IgD-negative memory B cell (primary cell): ENCODE results near the gene STOML3. TPM values are rescaled to one million over a fixed set of nuclear protein-coding genes. Genes with fewer than 3 reads are reported as not detected.
"Not testable (repeated sequence)": the region's sequence is repeated elsewhere in the genome, so short reads cannot be mapped to it uniquely, and the experiment has no call there.

ENCODE experiments used
- H3K27ac Mint-ChIP-seq, 3 donors: one replicate each; pipeline ENCODE4 v1.8.0; 2020 to 2022; ENCODE audit warnings: mild to moderate bottlenecking in 3 of 3, mixed read lengths in 3 of 3, moderate library complexity in 1 of 3
- H3K27me3 Mint-ChIP-seq: one replicate; pipeline ENCODE4 v1.8.0; 2021; ENCODE audit warnings: mixed read lengths
- H3K36me3 Mint-ChIP-seq: one replicate; pipeline ENCODE4 v1.8.0; 2020; ENCODE audit warnings: mild to moderate bottlenecking, mixed read lengths
- H3K4me1 Mint-ChIP-seq, 3 donors: one replicate each; pipeline ENCODE4 v1.8.0; 2020 to 2022; ENCODE audit warnings: mixed read lengths in 3 of 3, mild to moderate bottlenecking in 1 of 3
- H3K4me3 Mint-ChIP-seq, 4 donors: one replicate each; pipeline ENCODE4 v1.8.0; 2020 to 2022; ENCODE audit warnings: mild to moderate bottlenecking in 4 of 4, mixed read lengths in 4 of 4, moderate library complexity in 3 of 4
- H3K9me3 Mint-ChIP-seq, 3 donors: one replicate each; pipeline ENCODE4 v1.8.0; 2020 to 2021; ENCODE audit warnings: mixed read lengths in 3 of 3, mild to moderate bottlenecking in 1 of 3
- polyA plus RNA-seq: library from polyadenylated mRNA; unstranded; fragments of 300-500 nt; fragmentation: Illumina TruSeq; gene quantifications from one replicate; pipeline ENCODE4 v1.2.3, GENCODE V29; 2021

Gene STOML3
- polyA plus RNA-seq, 1 donor from 2014 or later, result not detected

DNA sequence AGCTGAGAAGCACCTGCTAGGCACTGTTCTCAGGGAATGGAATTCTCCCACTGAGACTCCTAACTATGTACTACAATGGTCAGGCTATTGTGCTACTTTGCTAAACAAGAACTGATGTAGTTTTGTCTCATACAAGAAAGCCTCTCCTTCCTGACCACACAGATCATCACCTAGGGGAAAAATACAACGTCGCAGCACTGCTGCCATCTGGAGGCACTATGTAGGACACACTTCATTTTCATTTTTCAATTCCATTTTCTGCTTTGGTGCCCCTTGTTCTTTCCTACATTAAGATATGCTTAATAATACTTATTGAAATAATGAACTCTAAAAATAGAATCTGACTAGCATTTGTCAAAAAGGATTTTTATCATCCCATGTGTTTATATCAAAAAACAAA, 26.2 kb upstream of the STOML3 start:
- H3K27ac Mint-ChIP-seq, result no peak overlapping the region
- no peak overlapping the region for H3K4me3 Mint-ChIP-seq
- peaks cover 0 to 5% (median 0%) of the 10 kb centered on the region in 3 donors for H3K4me1 Mint-ChIP-seq
- H3K36me3 Mint-ChIP-seq, result peaks cover 25% of the 10 kb centered on the region
- no peaks in the 10 kb centered on the region for H3K9me3 Mint-ChIP-seq
- no peaks in the 10 kb centered on the region for H3K27me3 Mint-ChIP-seq

DNA sequence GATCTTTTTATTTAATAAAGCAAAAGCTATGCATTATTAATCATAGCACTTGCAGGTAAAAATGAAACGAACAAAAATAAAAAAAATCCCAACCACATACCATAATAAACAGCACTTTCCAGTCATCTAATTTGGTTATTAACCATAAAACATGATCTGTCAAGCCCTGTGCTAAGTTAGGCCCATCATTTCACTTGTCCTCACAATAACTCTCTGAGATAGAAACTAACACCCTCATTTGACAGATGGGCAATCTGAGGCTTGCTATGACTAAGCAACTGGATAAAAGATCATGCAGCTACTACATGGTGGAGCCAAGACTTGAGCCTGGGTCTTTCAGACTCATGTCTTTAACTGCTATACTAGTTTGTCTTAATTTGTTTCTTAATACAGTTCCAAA, 25.5 kb upstream of the STOML3 start:
- H3K9me3 Mint-ChIP-seq, result no peaks in the 10 kb centered on the region
- peaks cover 0 to 5% (median 0%) of the 10 kb centered on the region in 3 donors for H3K4me1 Mint-ChIP-seq
- H3K4me3 Mint-ChIP-seq, result no peak overlapping the region
- no peaks in the 10 kb centered on the region for H3K27me3 Mint-ChIP-seq
- H3K27ac Mint-ChIP-seq, result no peak overlapping the region
- peaks cover 21% of the 10 kb centered on the region for H3K36me3 Mint-ChIP-seq

DNA sequence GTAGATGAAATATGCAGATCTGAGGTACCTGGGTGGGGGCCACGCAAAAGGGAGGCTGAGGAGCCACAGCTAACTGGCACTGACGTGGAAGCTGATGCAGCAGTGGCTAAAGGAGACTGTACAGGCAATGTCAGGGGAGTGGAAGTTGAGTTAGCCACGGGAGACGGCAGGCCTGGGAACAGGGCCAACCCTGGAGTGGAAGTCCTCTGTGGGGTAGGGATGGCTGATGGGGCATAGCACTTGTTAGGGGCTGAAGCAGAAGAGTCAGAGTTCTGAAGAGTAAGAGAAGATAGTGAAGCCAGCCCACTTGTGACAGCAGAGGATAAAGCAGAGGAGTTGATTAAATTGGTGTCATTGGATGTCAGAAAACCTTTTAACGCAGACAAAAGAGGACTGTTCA, 22.8 kb upstream of the STOML3 start:
- Mint-ChIP-seq H3K27me3 (no peaks in the 10 kb centered on the region), H3K27ac (no peak overlapping the region), H3K4me3 (no peak overlapping the region), H3K9me3 (peaks cover 0 to 1% (median 0%) of the 10 kb centered on the region in 3 donors), H3K36me3 (peaks cover 21% of the 10 kb centered on the region), H3K4me1 (peaks cover 0 to 3% (median 0%) of the 10 kb centered on the region in 3 donors)

DNA sequence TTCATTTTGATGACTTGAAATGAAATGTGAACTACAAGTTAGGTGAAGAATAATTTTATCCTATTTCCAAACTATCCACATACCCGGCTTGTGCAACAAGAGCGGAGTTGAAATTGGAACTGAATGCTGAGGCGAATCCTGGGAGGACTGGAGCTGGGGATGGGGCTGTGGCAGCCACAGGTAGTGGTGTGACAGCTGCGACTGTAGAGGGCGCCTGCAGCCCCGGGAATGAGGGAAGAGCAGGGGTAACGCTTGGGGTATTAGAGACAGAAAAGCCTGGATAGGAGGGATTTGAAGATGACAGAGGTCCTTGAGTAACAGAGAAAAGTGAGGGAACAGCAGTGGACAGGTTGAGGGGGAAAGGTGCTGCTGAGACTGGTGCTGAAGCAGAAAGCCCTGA, 22.0 kb upstream of the STOML3 start:
- Mint-ChIP-seq H3K9me3 (peaks cover 0 to 2% (median 0%) of the 10 kb centered on the region in 3 donors), H3K27ac (no peak overlapping the region), H3K4me1 (peaks cover 0 to 3% (median 0%) of the 10 kb centered on the region in 3 donors), H3K4me3 (no peak overlapping the region), H3K36me3 (peaks cover 21% of the 10 kb centered on the region), H3K27me3 (no peaks in the 10 kb centered on the region)

DNA sequence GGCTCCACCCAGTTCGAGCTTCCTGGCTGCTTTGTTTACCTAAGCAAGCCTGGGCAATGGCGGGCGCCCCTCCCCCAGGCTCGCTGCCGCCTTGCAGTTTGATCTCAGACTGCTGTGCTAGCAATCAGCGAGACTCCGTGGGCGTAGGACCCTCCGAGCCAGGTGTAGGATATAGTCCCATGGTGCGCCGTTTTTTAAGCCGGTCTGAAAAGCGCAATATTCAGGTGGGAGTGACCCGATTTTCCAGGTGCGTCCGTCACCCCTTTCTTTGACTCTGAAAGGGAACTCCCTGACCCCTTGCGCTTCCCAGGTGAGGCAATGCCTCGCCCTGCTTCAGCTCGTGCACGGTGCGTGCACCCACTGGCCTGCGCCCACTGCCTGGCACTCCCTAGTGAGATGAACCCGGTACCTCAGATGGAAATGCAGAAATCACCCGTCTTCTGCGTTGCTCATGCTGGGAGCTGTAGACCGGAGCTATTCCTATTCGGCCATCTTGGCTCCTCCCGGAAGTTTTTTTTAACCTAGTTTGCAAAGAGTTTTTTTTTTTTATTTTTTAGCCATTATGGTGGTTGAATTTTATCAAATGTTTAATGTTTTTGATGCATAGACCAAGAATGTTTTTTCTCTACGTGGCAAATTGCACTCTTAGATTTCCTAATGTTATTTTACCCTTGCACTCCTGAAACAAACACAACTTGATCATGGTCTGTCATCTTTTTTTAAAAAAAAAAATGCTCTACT, 15.9 kb upstream of the STOML3 start:
- not testable (repeated sequence) for H3K27me3 Mint-ChIP-seq, H3K4me1 Mint-ChIP-seq, H3K27ac Mint-ChIP-seq, H3K4me3 Mint-ChIP-seq, H3K36me3 Mint-ChIP-seq, H3K9me3 Mint-ChIP-seq

DNA sequence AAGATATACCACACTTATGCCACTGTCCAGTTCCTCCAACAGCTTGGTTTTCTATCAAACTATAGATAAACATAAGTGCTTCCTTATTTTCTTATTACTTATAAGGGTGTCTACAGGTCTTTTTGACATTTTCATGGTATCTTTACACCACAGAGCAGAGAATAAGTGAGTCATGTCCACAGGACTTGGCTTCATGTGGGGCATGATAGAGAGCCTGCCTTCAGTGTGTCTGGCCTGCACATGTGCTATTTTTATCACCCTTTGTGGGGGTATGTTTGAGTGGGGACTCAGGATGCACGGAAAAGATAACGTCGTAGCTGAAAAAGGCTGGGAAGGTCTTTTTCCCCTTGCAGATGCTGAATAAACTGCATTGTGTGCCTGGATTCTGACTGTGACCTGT, 8.1 kb upstream of the STOML3 start:
- no peaks in the 10 kb centered on the region for H3K36me3 Mint-ChIP-seq
- no peaks in the 10 kb centered on the region for H3K27me3 Mint-ChIP-seq
- H3K9me3 Mint-ChIP-seq, result peaks cover 0 to 2% (median 0%) of the 10 kb centered on the region in 3 donors
- H3K27ac Mint-ChIP-seq, result no peak overlapping the region
- no peaks in the 10 kb centered on the region for H3K4me1 Mint-ChIP-seq
- no peak overlapping the region for H3K4me3 Mint-ChIP-seq

DNA sequence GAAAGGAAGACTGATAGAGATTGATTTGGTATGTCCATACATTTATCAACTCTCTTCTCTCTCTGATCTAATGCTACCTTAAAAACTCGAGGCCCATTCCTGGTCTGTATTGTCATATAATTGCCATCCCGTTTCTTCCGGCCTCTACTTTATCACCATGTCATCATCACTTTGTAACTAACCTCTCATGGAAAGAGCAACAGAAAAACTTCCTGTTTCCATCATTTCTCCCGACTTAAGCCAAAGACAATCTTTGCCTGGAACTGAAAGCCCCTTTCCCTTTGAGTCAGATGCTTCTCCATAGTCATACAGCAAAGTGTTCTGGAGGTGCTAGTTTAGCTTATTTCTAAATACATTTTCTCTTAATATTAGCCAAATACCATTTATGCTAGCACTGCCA, 2.8 kb upstream of the STOML3 start:
- H3K4me3 Mint-ChIP-seq, result no peak overlapping the region
- no peaks in the 10 kb centered on the region for H3K36me3 Mint-ChIP-seq
- H3K4me1 Mint-ChIP-seq, result no peaks in the 10 kb centered on the region
- peaks cover 0 to 2% (median 0%) of the 10 kb centered on the region in 3 donors for H3K9me3 Mint-ChIP-seq
- no peak overlapping the region for H3K27ac Mint-ChIP-seq
- H3K27me3 Mint-ChIP-seq, result peaks cover 5% of the 10 kb centered on the region

GRCh38 chr13:38981096-38981495, 9.5 kb downstream of the STOML3 start:
- Mint-ChIP-seq H3K36me3 (peaks cover 1% of the 10 kb centered on the region), H3K9me3 (peaks cover 4 to 25% (median 8%) of the 10 kb centered on the region in 3 donors), H3K27ac (no peak overlapping the region), H3K27me3 (peaks cover 3% of the 10 kb centered on the region), H3K4me1 (no peaks in the 10 kb centered on the region), H3K4me3 (no peak overlapping the region)

GRCh38 chr13:38980750-38981078, 9.9 kb downstream of the STOML3 start:
- peaks cover 4 to 25% (median 8%) of the 10 kb centered on the region in 3 donors for H3K9me3 Mint-ChIP-seq
- no peaks in the 10 kb centered on the region for H3K4me1 Mint-ChIP-seq
- H3K4me3 Mint-ChIP-seq, result no peak overlapping the region
- no peak overlapping the region for H3K27ac Mint-ChIP-seq
- peaks cover 1% of the 10 kb centered on the region for H3K36me3 Mint-ChIP-seq
- H3K27me3 Mint-ChIP-seq, result peaks cover 3% of the 10 kb centered on the region

GRCh38 chr13:38979891-38980749, 10.5 kb downstream of the STOML3 start:
- Mint-ChIP-seq H3K4me3 (no peak overlapping the region), H3K9me3 (peaks cover 4 to 25% (median 5%) of the 10 kb centered on the region in 3 donors), H3K4me1 (no peaks in the 10 kb centered on the region), H3K36me3 (peaks cover 1% of the 10 kb centered on the region), H3K27ac (no peak overlapping the region), H3K27me3 (peaks cover 3% of the 10 kb centered on the region)

DNA sequence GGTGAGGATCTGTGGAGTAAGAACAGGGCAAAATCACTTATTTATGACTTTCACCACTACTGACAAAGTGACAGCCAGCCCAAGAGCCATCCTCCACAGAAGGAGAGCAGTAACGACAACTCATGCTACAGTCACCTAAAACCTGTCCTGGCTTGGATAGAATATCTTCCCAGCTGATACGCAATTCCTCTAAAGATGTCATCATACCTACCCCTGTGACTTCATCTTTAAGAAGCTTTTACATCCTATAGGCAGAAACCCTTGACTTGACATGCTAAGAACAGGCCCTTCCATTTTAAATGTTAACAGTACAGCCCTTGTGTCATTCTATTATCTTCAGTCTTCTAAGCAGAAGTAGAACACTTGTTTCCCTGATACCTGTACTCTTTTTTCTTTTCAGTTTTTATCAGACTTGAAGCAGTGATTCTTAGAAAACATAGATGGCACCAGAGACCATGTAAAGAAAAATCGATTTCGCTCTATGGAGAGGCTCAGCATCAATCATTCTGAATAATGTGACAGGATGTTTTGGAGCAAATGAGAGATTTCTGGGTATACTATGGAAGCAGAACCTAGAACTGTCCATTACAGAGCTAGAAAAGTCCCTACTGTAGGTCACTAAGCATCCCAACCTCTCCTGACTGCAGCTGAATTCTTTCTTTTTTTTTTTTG, 20.1 kb downstream of the STOML3 start:
- H3K9me3 Mint-ChIP-seq, result no peaks in the 10 kb centered on the region
- H3K27me3 Mint-ChIP-seq, result no peaks in the 10 kb centered on the region
- H3K4me1 Mint-ChIP-seq, result no peaks in the 10 kb centered on the region
- H3K4me3 Mint-ChIP-seq, result no peak overlapping the region
- H3K36me3 Mint-ChIP-seq, result no peaks in the 10 kb centered on the region
- H3K27ac Mint-ChIP-seq, result no peak overlapping the region

- H3K4me1 Mint-ChIP-seq, result no peaks in the 10 kb centered on the region
- H3K27me3 Mint-ChIP-seq, result no peaks in the 10 kb centered on the region
- H3K36me3 Mint-ChIP-seq, result no peaks in the 10 kb centered on the region
- H3K9me3 Mint-ChIP-seq, result no peaks in the 10 kb centered on the region
- H3K27ac Mint-ChIP-seq, result no peak overlapping the region
- H3K4me3 Mint-ChIP-seq, result no peak overlapping the region
These were observed 21.4 kb downstream of the STOML3 start for GRCh38 chr13:38969187-38969586.

DNA sequence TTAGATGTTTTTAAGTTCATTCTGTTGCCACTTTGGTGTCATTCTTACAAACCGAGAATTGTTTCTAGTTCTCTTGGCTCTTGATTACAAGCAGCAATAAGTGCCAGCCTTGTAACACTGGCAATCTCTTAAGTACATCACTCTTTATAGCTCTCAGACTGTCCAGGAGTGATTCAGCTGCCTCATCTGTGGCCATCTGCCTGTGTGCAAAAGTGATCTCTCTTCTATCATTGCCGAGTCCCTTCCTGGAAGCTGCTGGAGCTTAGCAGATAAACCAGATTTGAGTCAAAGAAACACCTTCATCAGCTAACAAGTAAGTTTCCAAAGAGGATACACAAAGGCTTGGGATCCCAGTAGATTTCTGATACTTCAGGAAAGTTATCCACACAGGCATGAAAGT, 23.2 kb downstream of the STOML3 start:
- no peaks in the 10 kb centered on the region for H3K9me3 Mint-ChIP-seq
- H3K27ac Mint-ChIP-seq, result no peak overlapping the region
- H3K4me1 Mint-ChIP-seq, result no peaks in the 10 kb centered on the region
- H3K4me3 Mint-ChIP-seq, result no peak overlapping the region
- H3K27me3 Mint-ChIP-seq, result no peaks in the 10 kb centered on the region
- H3K36me3 Mint-ChIP-seq, result no peaks in the 10 kb centered on the region

DNA sequence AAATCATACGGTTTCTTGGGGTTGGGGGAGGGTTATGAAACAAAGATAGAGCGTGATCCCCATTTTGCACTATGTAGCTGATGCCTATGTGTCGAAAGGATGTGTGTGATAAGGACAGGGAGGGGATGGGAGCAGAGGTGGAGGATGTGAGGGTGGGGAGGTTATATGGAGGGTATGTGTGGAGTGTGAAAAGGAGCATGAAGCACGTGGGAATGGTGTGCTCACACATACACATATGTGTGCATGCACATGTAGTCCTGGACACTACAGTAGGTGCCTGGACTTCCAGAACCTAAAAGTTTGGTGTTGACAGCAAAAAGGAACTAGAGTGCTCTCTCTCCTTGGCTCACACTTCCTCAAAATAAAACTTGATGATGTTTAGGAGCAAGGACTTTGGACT, 25.4 kb downstream of the STOML3 start:
- H3K36me3 Mint-ChIP-seq, result no peaks in the 10 kb centered on the region
- H3K4me3 Mint-ChIP-seq, result no peak overlapping the region
- peaks cover 3% of the 10 kb centered on the region for H3K27me3 Mint-ChIP-seq
- H3K4me1 Mint-ChIP-seq, result no peaks in the 10 kb centered on the region
- H3K9me3 Mint-ChIP-seq, result peaks cover 3% of the 10 kb centered on the region in 3 donors
- H3K27ac Mint-ChIP-seq, result no peak overlapping the region

DNA sequence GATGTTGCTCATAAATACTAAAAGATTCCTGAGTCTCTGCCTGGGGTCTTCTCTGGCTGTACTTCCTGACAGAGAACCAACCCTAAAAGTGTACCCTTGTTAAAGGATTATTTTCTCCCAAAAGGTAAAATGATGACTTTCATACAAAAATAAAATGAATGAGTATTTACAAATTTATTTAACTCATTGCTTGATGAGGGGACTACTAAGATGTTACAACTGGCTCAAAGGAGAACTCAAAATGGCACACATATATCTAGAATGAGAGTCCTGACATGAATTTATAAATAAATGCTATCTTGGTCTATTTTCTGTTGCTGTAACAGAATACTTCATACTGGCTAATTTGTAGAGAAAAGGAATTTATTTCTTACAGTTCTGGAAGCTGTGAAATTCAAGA, 30.5 kb downstream of the STOML3 start:
- Mint-ChIP-seq H3K27me3 (peaks cover 6% of the 10 kb centered on the region), H3K27ac (no peak overlapping the region)

More for the DNA sequence above, 30.5 kb downstream of the STOML3 start:
- Mint-ChIP-seq H3K36me3 (no peaks in the 10 kb centered on the region), H3K9me3 (peaks cover 3 to 9% (median 9%) of the 10 kb centered on the region in 3 donors), H3K4me1 (no peaks in the 10 kb centered on the region), H3K4me3 (no peak overlapping the region)
